NCI-H774 (cell line): ENCODE results near the gene MBLAC1.
"Not testable (repeated sequence)": the region's sequence is repeated elsewhere in the genome, so short reads cannot be mapped to it uniquely, and the experiment has no call there.

Experiments used
- DNase-seq: peaks from one replicate; lab custom pipeline; 2025; lab: John Stamatoyannopoulos, UW

The MBLAC1 gene

GRCh38 chr7:100124301-100125230, 2.2 kb upstream of the MBLAC1 start:
- DNase-seq, result no peak

- no peak for DNase-seq
Observed at GRCh38 chr7:100126239-100126930, 382 bp upstream of the MBLAC1 start.

GRCh38 chr7:100127866-100128636, 1.3 kb downstream of the MBLAC1 start:
- no peak for DNase-seq

- DNase-seq, result no peak
Observed at GRCh38 chr7:100128637-100128963, 1.8 kb downstream of the MBLAC1 start.

- DNase-seq, result peak; percentile 74
Observed at GRCh38 chr7:100130220-100130607, 3.4 kb downstream of the MBLAC1 start.

GRCh38 chr7:100130608-100131453, 4.1 kb downstream of the MBLAC1 start:
- DNase-seq, result peak; percentile 59

GRCh38 chr7:100132126-100132525, 5.4 kb downstream of the MBLAC1 start:
- no peak for DNase-seq

GRCh38 chr7:100132697-100133151, 6.0 kb downstream of the MBLAC1 start:
- DNase-seq, result peak; percentile 45

- no peak for DNase-seq
Observed at GRCh38 chr7:100137851-100138760, 11.3 kb downstream of the MBLAC1 start.

GRCh38 chr7:100141555-100141949, 14.8 kb downstream of the MBLAC1 start:
- DNase-seq, result no peak

- DNase-seq, result no peak
Observed at GRCh38 chr7:100142461-100142860, 15.7 kb downstream of the MBLAC1 start.

- not testable (repeated sequence) for DNase-seq
Observed at GRCh38 chr7:100146350-100146749, 19.6 kb downstream of the MBLAC1 start.

- DNase-seq, result no peak
Observed at GRCh38 chr7:100147278-100147677, 20.5 kb downstream of the MBLAC1 start.

- no peak for DNase-seq
Observed at GRCh38 chr7:100148225-100148558, 21.4 kb downstream of the MBLAC1 start.

- peak; percentile 99 for DNase-seq
Observed at GRCh38 chr7:100148559-100149328, 22.0 kb downstream of the MBLAC1 start, which contains the start of gene LAMTOR4. LAMTOR4 (plus strand) TSS chr7:100148918; CDS start chr7:100148973, 55 bp downstream.

- no peak for DNase-seq
Observed at GRCh38 chr7:100152404-100152803, 25.6 kb downstream of the MBLAC1 start.

- DNase-seq, result no peak
Observed at GRCh38 chr7:100152937-100153666, 26.3 kb downstream of the MBLAC1 start.

- DNase-seq, result no peak
Observed at GRCh38 chr7:100153708-100154535, 27.2 kb downstream of the MBLAC1 start.
